WTC11 (cell line): ENCODE measurements around the gene GSTO1. TPM values are rescaled to one million over a fixed set of nuclear protein-coding genes. Genes with fewer than 3 reads are reported as not detected.
A peak's percentile ranks its signal among the peaks of the same experiment; 100 is the strongest.

Experiments
- ATAC-seq: fragments of 200-7000 bp; cut with Tn5 transposase; 2 replicates; pipeline ENCODE4 v1.10.0; 2021; ENCODE audit warnings: mild to moderate bottlenecking, moderate library complexity
- CTCF ChIA-PET: fragments of 300-600 bp; sonication (Branson Sonifier 250); formaldehyde crosslinking; loops from one replicate; lab custom pipeline; 2021; ENCODE audit warnings: antibody characterized with exemption; lab: Charles Lee
- POLR2A ChIA-PET: fragments of 350-600 bp; sonication (Branson Sonifier 250); formaldehyde crosslinking; loops from one replicate; lab custom pipeline; 2021; ENCODE audit warnings: antibody characterized with exemption; lab: Charles Lee
- DNase-seq: peaks from one replicate; pipeline ENCODE4 v3.0.0; 2021; ENCODE audit warnings: low spot score
- H3K27ac Mint-ChIP-seq: 2 replicates; pipeline ENCODE4 v1.8.0; 2021; ENCODE audit warnings: mixed read lengths
- H3K27me3 Mint-ChIP-seq: 2 replicates; pipeline ENCODE4 v1.8.0; 2021; ENCODE audit warnings: low read depth, mild to moderate bottlenecking, moderate library complexity, mixed read lengths
- H3K36me3 Mint-ChIP-seq: 2 replicates; pipeline ENCODE4 v1.8.0; 2021; ENCODE audit warnings: mixed read lengths
- H3K4me1 Mint-ChIP-seq: 2 replicates; pipeline ENCODE4 v1.8.0; 2022; ENCODE audit warnings: mixed read lengths
- H3K4me3 Mint-ChIP-seq: 2 replicates; pipeline ENCODE4 v1.8.0; 2021; ENCODE audit warnings: mild to moderate bottlenecking, moderate library complexity, mixed read lengths
- H3K9me3 Mint-ChIP-seq: 2 replicates; pipeline ENCODE4 v1.8.0; 2021; ENCODE audit warnings: mixed read lengths
- AFF4 ChIP-seq: sonication (generic); formaldehyde crosslinking; IDR thresholded peaks from 2 replicates; pipeline ENCODE4 v1.8.1; 2023; ENCODE audit warnings: mild to moderate bottlenecking, missing genetic modification reagents, borderline replicate concordance
- ATF2 ChIP-seq: sonication (generic); formaldehyde crosslinking; IDR thresholded peaks from 2 replicates; pipeline ENCODE4 v1.8.1; 2022; ENCODE audit warnings: low read depth, missing genetic modification reagents, borderline replicate concordance
- CDX4 ChIP-seq: fragments of 250-450 bp; sonication (Bioruptor Pico); IDR thresholded peaks from 2 replicates; pipeline ENCODE4 v1.9.0; 2021; ENCODE audit warnings: moderate library complexity, mild to moderate bottlenecking, inconsistent platforms, borderline replicate concordance
- CREB1 ChIP-seq: sonication (generic); formaldehyde crosslinking; IDR thresholded peaks from 2 replicates; pipeline ENCODE4 v1.8.0; 2023; ENCODE audit warnings: mild to moderate bottlenecking, missing genetic modification reagents
- CREM ChIP-seq: sonication (generic); formaldehyde crosslinking; IDR thresholded peaks from 2 replicates; pipeline ENCODE4 v1.8.1; 2022; ENCODE audit warnings: mild to moderate bottlenecking, missing genetic modification reagents, moderate library complexity
- EMX1 ChIP-seq: fragments of 250-450 bp; sonication (Bioruptor Pico); IDR thresholded peaks from 2 replicates; pipeline ENCODE4 v1.8.0; 2021; ENCODE audit warnings: mild to moderate bottlenecking
- FOXK1 ChIP-seq: sonication (generic); formaldehyde crosslinking; IDR thresholded peaks from 2 replicates; pipeline ENCODE4 v1.8.0; 2022; ENCODE audit warnings: mild to moderate bottlenecking, moderate library complexity, missing genetic modification reagents
- JUN ChIP-seq: sonication (generic); formaldehyde crosslinking; IDR thresholded peaks from 2 replicates; pipeline ENCODE4 v1.8.0; 2023; ENCODE audit warnings: mild to moderate bottlenecking, missing genetic modification reagents
- NFATC4 ChIP-seq: fragments of 250-450 bp; sonication (Bioruptor Pico); IDR thresholded peaks from 2 replicates; pipeline ENCODE4 v1.9.0; 2021; ENCODE audit warnings: mild to moderate bottlenecking
- NR2C2 ChIP-seq: sonication (generic); formaldehyde crosslinking; IDR thresholded peaks from 2 replicates; pipeline ENCODE4 v1.8.0; 2022; ENCODE audit warnings: mild to moderate bottlenecking, missing genetic modification reagents
- PREB ChIP-seq: sonication (generic); formaldehyde crosslinking; IDR thresholded peaks from 2 replicates; pipeline ENCODE4 v1.8.1; 2022; ENCODE audit warnings: mild to moderate bottlenecking, missing genetic modification reagents, moderate library complexity, borderline replicate concordance
- SMAD4 ChIP-seq: sonication (generic); formaldehyde crosslinking; IDR thresholded peaks from 2 replicates; pipeline ENCODE4 v1.8.0; 2022; ENCODE audit warnings: mild to moderate bottlenecking, missing genetic modification reagents
- SOX15 ChIP-seq: fragments of 250-450 bp; sonication (Bioruptor Pico); IDR thresholded peaks from 2 replicates; pipeline ENCODE4 v1.9.0; 2021; ENCODE audit warnings: mild to moderate bottlenecking
- TP53 ChIP-seq: sonication (generic); formaldehyde crosslinking; IDR thresholded peaks from 2 replicates; pipeline ENCODE4 v1.8.1; 2023; ENCODE audit warnings: mild to moderate bottlenecking, missing genetic modification reagents
- ZMAT4 ChIP-seq: fragments of 250-450 bp; sonication (Bioruptor Pico); IDR thresholded peaks from 2 replicates; pipeline ENCODE4 v1.9.0; 2021; ENCODE audit warnings: mild to moderate bottlenecking
- ZNF219 ChIP-seq: sonication (generic); formaldehyde crosslinking; IDR thresholded peaks from 2 replicates; pipeline ENCODE4 v1.8.0; 2023; ENCODE audit warnings: missing genetic modification reagents, mild to moderate bottlenecking, borderline replicate concordance
- total RNA-seq: library from RNA; stranded (reverse); gene quantifications from 3 replicates; pipeline ENCODE4 v1.2.3, GENCODE V29; 2021
- TF ChIP-seq, protein P1 (sequence below): fragments of 250-450 bp; sonication (Bioruptor Pico); IDR thresholded peaks from 2 replicates; pipeline ENCODE4 v1.9.0; 2021; ENCODE audit warnings: mild to moderate bottlenecking
- TF ChIP-seq, protein P2 (sequence below): sonication (generic); formaldehyde crosslinking; IDR thresholded peaks from 2 replicates; pipeline ENCODE4 v1.8.1; 2023; ENCODE audit warnings: mild to moderate bottlenecking, missing genetic modification reagents
- TF ChIP-seq, protein P3 (sequence below): sonication (generic); formaldehyde crosslinking; conservative IDR thresholded peaks from 2 replicates; pipeline ENCODE4 v1.8.1; 2022; ENCODE audit warnings: mild to moderate bottlenecking, missing genetic modification reagents

GSTO1 gene
- total RNA-seq, 1 experiment from 2014 or later, result 87.9 TPM

- TF ChIP-seq, protein P1, sequence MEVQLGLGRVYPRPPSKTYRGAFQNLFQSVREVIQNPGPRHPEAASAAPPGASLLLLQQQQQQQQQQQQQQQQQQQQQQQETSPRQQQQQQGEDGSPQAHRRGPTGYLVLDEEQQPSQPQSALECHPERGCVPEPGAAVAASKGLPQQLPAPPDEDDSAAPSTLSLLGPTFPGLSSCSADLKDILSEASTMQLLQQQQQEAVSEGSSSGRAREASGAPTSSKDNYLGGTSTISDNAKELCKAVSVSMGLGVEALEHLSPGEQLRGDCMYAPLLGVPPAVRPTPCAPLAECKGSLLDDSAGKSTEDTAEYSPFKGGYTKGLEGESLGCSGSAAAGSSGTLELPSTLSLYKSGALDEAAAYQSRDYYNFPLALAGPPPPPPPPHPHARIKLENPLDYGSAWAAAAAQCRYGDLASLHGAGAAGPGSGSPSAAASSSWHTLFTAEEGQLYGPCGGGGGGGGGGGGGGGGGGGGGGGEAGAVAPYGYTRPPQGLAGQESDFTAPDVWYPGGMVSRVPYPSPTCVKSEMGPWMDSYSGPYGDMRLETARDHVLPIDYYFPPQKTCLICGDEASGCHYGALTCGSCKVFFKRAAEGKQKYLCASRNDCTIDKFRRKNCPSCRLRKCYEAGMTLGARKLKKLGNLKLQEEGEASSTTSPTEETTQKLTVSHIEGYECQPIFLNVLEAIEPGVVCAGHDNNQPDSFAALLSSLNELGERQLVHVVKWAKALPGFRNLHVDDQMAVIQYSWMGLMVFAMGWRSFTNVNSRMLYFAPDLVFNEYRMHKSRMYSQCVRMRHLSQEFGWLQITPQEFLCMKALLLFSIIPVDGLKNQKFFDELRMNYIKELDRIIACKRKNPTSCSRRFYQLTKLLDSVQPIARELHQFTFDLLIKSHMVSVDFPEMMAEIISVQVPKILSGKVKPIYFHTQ, result no peak
- peak; percentile 98 for TF ChIP-seq FOXK1 (CRISPR knock-in tag)
Observed at GRCh38 chr10:104231784-104232612, 22.7 kb upstream of the GSTO1 start, which contains the start of gene CFAP43 (continued).

GRCh38 chr10:104232613-104233102 lies 22.0 kb upstream of the GSTO1 start:
- peaks cover 33% of the 10 kb centered on the region for H3K9me3 Mint-ChIP-seq
- peaks cover 16% of the 10 kb centered on the region for H3K36me3 Mint-ChIP-seq
- DNase-seq (peak; percentile 18), ATAC-seq (peak; percentile 22)
- H3K4me1 Mint-ChIP-seq, result peaks cover 8% of the 10 kb centered on the region; the same call in 1 of the 2 replicates
- peak overlapping the region; percentile 84 for H3K4me3 Mint-ChIP-seq
- ChIA-PET POLR2A (interaction anchor here (1.5 kb wide), 1 partner anchor 42 kb away, joined by 6 read pairs; no protein-coding TSS in a partner anchor), CTCF (interaction anchor here (1.0 kb wide), 1 partner anchor 21 kb away, joined by 4 read pairs; the partner anchor contains the start of gene GSTO1)
- H3K27me3 Mint-ChIP-seq, result peaks cover 15% of the 10 kb centered on the region
- no peak for TF ChIP-seq ATF2 (CRISPR knock-in tag)
- TF ChIP-seq PREB, result no peak
- TF ChIP-seq, protein P2, sequence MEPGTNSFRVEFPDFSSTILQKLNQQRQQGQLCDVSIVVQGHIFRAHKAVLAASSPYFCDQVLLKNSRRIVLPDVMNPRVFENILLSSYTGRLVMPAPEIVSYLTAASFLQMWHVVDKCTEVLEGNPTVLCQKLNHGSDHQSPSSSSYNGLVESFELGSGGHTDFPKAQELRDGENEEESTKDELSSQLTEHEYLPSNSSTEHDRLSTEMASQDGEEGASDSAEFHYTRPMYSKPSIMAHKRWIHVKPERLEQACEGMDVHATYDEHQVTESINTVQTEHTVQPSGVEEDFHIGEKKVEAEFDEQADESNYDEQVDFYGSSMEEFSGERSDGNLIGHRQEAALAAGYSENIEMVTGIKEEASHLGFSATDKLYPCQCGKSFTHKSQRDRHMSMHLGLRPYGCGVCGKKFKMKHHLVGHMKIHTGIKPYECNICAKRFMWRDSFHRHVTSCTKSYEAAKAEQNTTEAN (CRISPR knock-in tag), result no peak
- TF ChIP-seq ZNF219 (CRISPR knock-in tag), result no peak
- TF ChIP-seq CREM (CRISPR knock-in tag), result no peak
- no peak for TF ChIP-seq JUN (CRISPR knock-in tag)
- TF ChIP-seq, all 79 proteins: peak for 0
- peak overlapping the region; percentile 76 for H3K27ac Mint-ChIP-seq

DNA sequence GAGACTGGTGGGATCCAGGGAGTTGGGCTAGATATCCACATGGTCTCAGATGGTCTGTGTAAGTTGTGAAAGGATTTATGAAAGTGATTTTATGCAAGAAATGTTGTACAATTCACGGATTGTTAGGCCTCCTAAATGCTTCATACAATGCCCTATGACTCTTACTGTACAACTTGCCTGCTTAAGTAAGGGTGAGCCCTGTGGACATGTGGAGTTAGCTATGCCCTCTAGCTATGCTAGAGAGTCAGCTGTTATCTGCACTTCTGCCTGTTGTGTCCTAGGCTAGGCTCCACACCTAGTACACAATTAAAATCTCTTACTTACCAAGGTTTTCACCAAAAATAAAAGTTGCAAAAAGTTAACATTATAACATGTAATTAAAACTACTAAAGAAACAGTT lies 20.9 kb upstream of the GSTO1 start:
- Mint-ChIP-seq H3K4me3 (peak overlapping the region; percentile 51), H3K36me3 (peaks cover 16% of the 10 kb centered on the region), H3K4me1 (peaks cover 8% of the 10 kb centered on the region; the same call in 1 of the 2 replicates), H3K9me3 (peaks cover 33% of the 10 kb centered on the region), H3K27ac (no peak overlapping the region), H3K27me3 (peaks cover 15% of the 10 kb centered on the region)
- DNase-seq (no peak), ATAC-seq (no peak)
- no peak for TF ChIP-seq SOX15 (CRISPR knock-in tag)
- no peak for TF ChIP-seq AFF4 (CRISPR knock-in tag)
- TF ChIP-seq SMAD4 (CRISPR knock-in tag), result no peak
- TF ChIP-seq CREB1 (CRISPR knock-in tag), result no peak
- TF ChIP-seq CDX4, result no peak
- TF ChIP-seq EMX1 (CRISPR knock-in tag), result no peak
- no peak for TF ChIP-seq NFATC4 (CRISPR knock-in tag)
- TF ChIP-seq NR2C2 (CRISPR knock-in tag), result no peak
- TF ChIP-seq ZNF219 (CRISPR knock-in tag), result no peak
- TF ChIP-seq, protein P3, sequence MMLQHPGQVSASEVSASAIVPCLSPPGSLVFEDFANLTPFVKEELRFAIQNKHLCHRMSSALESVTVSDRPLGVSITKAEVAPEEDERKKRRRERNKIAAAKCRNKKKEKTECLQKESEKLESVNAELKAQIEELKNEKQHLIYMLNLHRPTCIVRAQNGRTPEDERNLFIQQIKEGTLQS (CRISPR knock-in tag), result no peak
- no peak for TF ChIP-seq TP53 (CRISPR knock-in tag)
- TF ChIP-seq ZMAT4, result no peak
- no peak for TF ChIP-seq FOXK1 (CRISPR knock-in tag)
- ChIA-PET CTCF (no interaction called here), POLR2A (no interaction called here)
